ENCODE data around the gene CAPN13.

DNA sequence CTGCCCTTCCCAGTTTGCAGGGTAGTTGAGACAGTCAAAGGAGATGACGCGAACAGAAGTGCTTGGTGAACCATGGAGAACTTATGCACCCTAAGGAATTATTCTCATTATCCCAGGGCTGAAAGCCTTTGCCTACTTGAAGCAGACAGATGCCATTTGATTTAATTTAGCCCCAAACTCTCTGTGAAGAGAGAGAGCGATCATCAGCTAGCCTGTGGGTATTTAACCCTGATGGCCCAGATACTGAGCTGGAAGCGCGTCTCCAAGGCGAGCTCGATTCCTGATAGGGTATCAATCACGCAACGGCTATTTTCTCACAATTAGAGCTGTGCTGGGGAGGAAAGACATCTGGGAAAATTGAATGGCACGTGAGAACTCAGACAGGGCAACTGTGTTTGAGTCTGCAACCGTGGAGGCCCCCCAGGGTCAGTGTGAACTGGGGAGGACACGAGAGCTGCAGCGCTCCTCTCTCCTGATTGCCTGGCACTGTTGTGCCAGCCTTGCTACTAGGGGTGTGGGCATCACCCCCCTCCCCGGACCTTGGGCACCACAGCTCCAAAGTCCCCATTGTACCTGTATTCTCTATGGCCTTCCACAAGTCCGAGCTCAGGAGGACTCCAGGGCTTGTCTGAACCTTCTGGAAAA lies 73.2 kb downstream of the CAPN13 start:
- TF ChIP-seq POLR2A (IDR thresholded peaks at IDR 0.05) (no peak), CTCF (IDR thresholded peaks at IDR 0.05) (no peak)
